B cell (primary cell): Measurements from ENCODE around the gene NID1. TPM values are rescaled to one million over a fixed set of nuclear protein-coding genes. Genes with fewer than 3 reads are reported as not detected.
A peak's percentile ranks its signal among the peaks of the same experiment; 100 is the strongest.

ENCODE experiments used
- ATAC-seq: fragments of 200-7000 bp; cut with Tn5 transposase; one replicate; pipeline ENCODE4 v1.10.0; 2021; ENCODE audit warnings: low read depth, mild to moderate bottlenecking, moderate number of reproducible peaks, moderate library complexity
- CTCF ChIA-PET: fragments of 350-600 bp; sonication (Branson Sonifier 250); formaldehyde crosslinking; loops from one replicate; lab custom pipeline; 2021; ENCODE audit warnings: antibody characterized with exemption, inconsistent platforms; lab: Charles Lee
- POLR2A ChIA-PET: fragments of 350-600 bp; sonication (Branson Sonifier 250); formaldehyde crosslinking; loops from one replicate; lab custom pipeline; 2021; ENCODE audit warnings: antibody characterized with exemption; lab: Charles Lee
- DNase-seq: peaks from one replicate; pipeline ENCODE4 v3.0.0; 2013
- H2AFZ ChIP-seq: 2 replicates; pipeline ENCODE4 v1.6.1; 2012; ENCODE audit warnings: mild to moderate bottlenecking, low read depth, low read length; ENCODE audit not compliant: insufficient read depth, poor library complexity, severe bottlenecking
- H3K27ac ChIP-seq, 2 donors: 1 replicate in 1 of 2; 2 replicates in 1 of 2; pipeline ENCODE4 v1.5.1; 2012 to 2013; ENCODE audit warnings: low read length in 2 of 2, mild to moderate bottlenecking in 2 of 2, moderate library complexity in 1 of 2
- H3K27me3 ChIP-seq, 4 experiments: fragments of 200-600 bp in 1 of 4; sonication (generic) in 1 of 4; replicated peaks in 1 of 4; 1 replicate in 2 of 4; 2 replicates in 2 of 4; pipeline versions ENCODE4 v1.6.1 to v1.7.0; 2013 to 2016; ENCODE audit warnings: low read length in 3 of 4, mild to moderate bottlenecking in 2 of 4, mixed read lengths in 1 of 4, moderate library complexity in 1 of 4; ENCODE audit not compliant: insufficient read depth in 4 of 4, control insufficient read depth in 3 of 4; ENCODE audit errors: control extremely low read depth in 1 of 4
- H3K36me3 ChIP-seq, 2 experiments: replicated peaks in 1 of 2; 1 replicate in 1 of 2; 2 replicates in 1 of 2; pipeline versions ENCODE4 v1.6.1 to v1.7.1; 2013; ENCODE audit warnings: low read length in 1 of 2; ENCODE audit not compliant: insufficient read depth in 2 of 2, control insufficient read depth in 1 of 2; ENCODE audit errors: control extremely low read depth in 1 of 2, extremely low read depth in 1 of 2
- H3K4me1 ChIP-seq, 2 donors: fragments of 200-600 bp in 1 of 2; sonication (generic) in 1 of 2; 1 replicate in 1 of 2; 2 replicates in 1 of 2; pipeline versions ENCODE4 v1.5.1 to v1.6.1; 2013 to 2017; ENCODE audit warnings: low read length in 2 of 2; ENCODE audit not compliant: control insufficient read depth in 2 of 2, insufficient read depth in 2 of 2
- H3K4me2 ChIP-seq: replicated peaks from 2 replicates; pipeline ENCODE3; 2012; ENCODE audit warnings: mild to moderate bottlenecking, low read depth, low read length; ENCODE audit not compliant: poor library complexity, severe bottlenecking
- H3K4me3 ChIP-seq, 5 experiments: fragments of 200-600 bp in 1 of 5; sonication (generic) in 1 of 5; 1 replicate in 3 of 5; 2 replicates in 2 of 5; pipeline versions ENCODE4 v1.5.1 to v1.7.0; 2011 to 2016; ENCODE audit warnings: low read length in 4 of 5, mild to moderate bottlenecking in 4 of 5, low read depth in 2 of 5, control low read depth in 1 of 5, moderate library complexity in 1 of 5; ENCODE audit not compliant: insufficient read depth in 1 of 5; ENCODE audit errors: control extremely low read depth in 1 of 5, extremely low read depth in 1 of 5
- H3K79me2 ChIP-seq: fragments of 200-600 bp; sonication (generic); one replicate; pipeline ENCODE4 v1.6.0; 2016; ENCODE audit warnings: low read length; ENCODE audit not compliant: control insufficient read depth, insufficient read depth
- H3K9ac ChIP-seq: fragments of 200-600 bp; sonication (generic); 2 replicates; pipeline ENCODE4 v1.6.1; 2017; ENCODE audit warnings: mild to moderate bottlenecking, low read length, moderate library complexity
- H3K9me3 ChIP-seq, 3 donors: one replicate each; pipeline versions ENCODE4 v1.6.1 to v1.7.1; 2013; ENCODE audit warnings: low read length in 2 of 3; ENCODE audit not compliant: control insufficient read depth in 2 of 3, insufficient read depth in 1 of 3; ENCODE audit errors: control extremely low read depth in 1 of 3
- H4K20me1 ChIP-seq: 2 replicates; pipeline ENCODE4 v1.6.0; 2012; ENCODE audit warnings: mild to moderate bottlenecking, low read length; ENCODE audit not compliant: insufficient read depth, control insufficient read depth, poor library complexity, severe bottlenecking
- H3K27ac Mint-ChIP-seq: one replicate; pipeline ENCODE4 v1.8.0; 2021; ENCODE audit warnings: mixed read lengths
- H3K27me3 Mint-ChIP-seq: one replicate; pipeline ENCODE4 v1.8.0; 2021; ENCODE audit warnings: mixed read lengths
- H3K4me1 Mint-ChIP-seq: one replicate; pipeline ENCODE4 v1.8.0; 2021; ENCODE audit warnings: mixed read lengths
- H3K4me3 Mint-ChIP-seq: one replicate; pipeline ENCODE4 v1.8.0; 2021; ENCODE audit warnings: mixed read lengths
- H3K9me3 Mint-ChIP-seq: one replicate; pipeline ENCODE4 v1.8.0; 2022; ENCODE audit warnings: mixed read lengths; ENCODE audit not compliant: insufficient read depth
- CTCF ChIP-seq: fragments of 200-600 bp; IDR thresholded peaks from one replicate; pipeline ENCODE4 v1.8.0; 2022; ENCODE audit warnings: antibody characterized with exemption, mild to moderate bottlenecking
- EZH2 ChIP-seq: IDR thresholded peaks from 2 replicates; pipeline ENCODE4 v1.6.1; 2012; ENCODE audit warnings: borderline replicate concordance, low read depth, mild to moderate bottlenecking, moderate library complexity, low read length; ENCODE audit not compliant: insufficient read depth, poor library complexity, severe bottlenecking
- WGBS: methylation state at CpG from one replicate; pipeline ENCODE4 v1.1.5; 2013; ENCODE audit warnings: missing lambda C conversion rate; ENCODE audit not compliant: insufficient coverage; 5-methylcytosine and 5-hydroxymethylcytosine counted together
- intact Hi-C: fragments of 100-400 bp; cut with micrococcal nuclease; formaldehyde crosslinking; loops from one replicate; pipeline ENCODE4 v1.10.0; 2022
- polyA plus RNA-seq: library from polyadenylated mRNA; depleted of rRNA; stranded (reverse); fragments of >200 nt; gene quantifications from 2 replicates; pipeline ENCODE4 v1.2.3, GENCODE V29; 2012
- total RNA-seq, 2 donors: library from RNA; stranded (reverse); fragments of 120-200 nt in 1 of 2; gene quantifications; 1 replicate in 1 of 2; 2 replicates in 1 of 2; pipeline versions ENCODE4 v1.2.3 to v1.2.4, GENCODE V29; 2013 to 2022

Gene NID1
- total and polyA plus RNA-seq, 2 donors (not counting 1 experiment from before 2014, with no cell fraction given): 0.06 TPM; not detected in 1

- H3K9ac ChIP-seq: no peak overlapping the region
- H3K79me2 ChIP-seq: no peaks in the 10 kb centered on the region
- CTCF ChIA-PET: no interaction called here
- no peaks in the 10 kb centered on the region for H3K36me3 ChIP-seq
- H4K20me1 ChIP-seq: no peaks in the 10 kb centered on the region
- Mint-ChIP-seq H3K4me1 (peaks cover 15% of the 10 kb centered on the region), H3K27me3 (peaks cover 11% of the 10 kb centered on the region), H3K4me3 (no peak overlapping the region), H3K27ac (no peak overlapping the region), H3K9me3 (no peaks in the 10 kb centered on the region)
- H3K9me3 ChIP-seq: no peaks in the 10 kb centered on the region
- no peak for ATAC-seq
- H3K27me3 ChIP-seq: no peaks in the 10 kb centered on the region
- POLR2A ChIA-PET: no interaction called here
- H3K27ac ChIP-seq: no peak overlapping the region
- H3K4me1 ChIP-seq: peaks cover 6 to 10% of the 10 kb centered on the region in 2 donors
- DNase-seq: no peak
- TF ChIP-seq EZH2: no peak
- TF ChIP-seq CTCF: no peak
- 93% methylated on average over 5 of the region's 6 CpGs for WGBS
- no peak overlapping the region for H3K4me3 ChIP-seq
- H3K4me2 ChIP-seq: no peak overlapping the region
- no peak overlapping the region for H2AFZ ChIP-seq
- intact Hi-C loops: no loop called here
These were observed 64.1 kb downstream of the NID1 start for GRCh38 chr1:236000781-236001180.

GRCh38 chr1:235999259-235999925 is 65.5 kb downstream of the NID1 start:
- Histone ChIP-seq H3K36me3 (no peaks in the 10 kb centered on the region), H3K9me3 (no peaks in the 10 kb centered on the region), H3K4me3 (no peak overlapping the region), H3K27ac (no peak overlapping the region), H3K79me2 (no peaks in the 10 kb centered on the region), H3K4me1 (peaks cover 6 to 10% of the 10 kb centered on the region in 2 donors), H3K9ac (no peak overlapping the region), H3K4me2 (peak overlapping the region; percentile 5), H3K27me3 (no peaks in the 10 kb centered on the region), H2AFZ (peak overlapping the region; percentile 40), H4K20me1 (no peaks in the 10 kb centered on the region)
- no peak for TF ChIP-seq EZH2
- no peak for TF ChIP-seq CTCF
- H3K9me3 Mint-ChIP-seq: no peaks in the 10 kb centered on the region
- H3K27me3 Mint-ChIP-seq: peaks cover 11% of the 10 kb centered on the region
- H3K4me3 Mint-ChIP-seq: peak overlapping the region; percentile 17
- DNase-seq (no peak), ATAC-seq (peak; percentile 72)
- intact Hi-C loops: no loop called here
- H3K4me1 Mint-ChIP-seq: peaks cover 15% of the 10 kb centered on the region
- ChIA-PET POLR2A (interaction anchor here (0.6 kb wide), 1 partner anchor 120 kb away, joined by 5 read pairs; no protein-coding TSS in a partner anchor), CTCF (interaction anchor here (0.6 to 1.3 kb wide), 2 partner anchors 27 to 249 kb away, joined by 4 read pairs; no protein-coding TSS in a partner anchor)
- peak overlapping the region; percentile 56 for H3K27ac Mint-ChIP-seq
- 24% methylated on average over 3 of the region's 8 CpGs for WGBS
